Measurements from ENCODE around the gene NUCB2. TPM values are rescaled to one million over a fixed set of nuclear protein-coding genes. Genes with fewer than 3 reads are reported as not detected.

Gene NUCB2
- total RNA-seq, 1 experiment from 2014 or later: 150 TPM

DNA sequence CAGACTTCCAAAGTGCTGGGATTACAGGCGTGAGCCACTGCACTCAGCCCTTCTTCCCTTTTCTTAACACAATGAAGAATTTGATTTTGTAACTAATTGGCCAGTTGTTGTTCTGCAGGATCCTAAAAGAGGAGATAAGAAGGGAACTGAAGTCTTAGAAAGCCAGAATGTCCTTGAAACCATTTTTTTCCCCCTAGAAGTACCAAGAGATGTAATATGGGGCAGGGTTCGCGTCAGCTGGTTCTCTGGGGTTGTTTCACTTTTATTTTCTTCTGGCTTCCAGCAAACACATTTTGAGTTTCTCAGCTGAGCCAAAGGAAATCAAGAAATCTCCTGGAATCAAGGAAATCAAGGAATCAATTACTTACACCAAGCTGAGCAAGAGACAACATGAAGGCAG is 7.6 kb upstream of the NUCB2 start:
- no peak for DNase-seq (ENCODE audit: low spot score)

DNA sequence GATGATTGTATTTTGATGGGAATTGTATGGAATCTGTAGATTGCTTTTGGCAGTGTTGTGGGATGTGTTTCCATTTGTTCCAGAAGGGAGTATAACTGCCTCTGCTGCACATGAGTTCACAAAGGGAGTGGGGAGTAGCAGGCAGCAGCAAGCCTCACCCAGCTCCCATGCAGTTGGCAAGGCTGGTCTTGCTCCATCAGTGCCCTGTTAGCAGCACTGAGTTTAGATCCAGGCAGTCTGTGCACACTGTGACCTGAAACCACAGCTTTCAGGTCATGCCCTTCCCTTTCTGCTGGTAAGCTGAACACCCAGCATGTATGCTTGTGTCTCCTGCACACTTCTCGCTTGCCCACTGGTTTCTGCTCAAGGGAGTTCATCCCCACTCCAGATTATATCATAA is 3.7 kb upstream of the NUCB2 start:
- no peak for DNase-seq (ENCODE audit: low spot score)

- DNase-seq (ENCODE audit: low spot score): no peak
These were observed 3.3 kb upstream of the NUCB2 start for GRCh38 chr11:17273211-17273610.

GRCh38 chr11:17273668-17274282 is 2.8 kb upstream of the NUCB2 start:
- DNase-seq (ENCODE audit: low spot score): no peak

GRCh38 chr11:17275400-17276235 is 921 bp upstream of the NUCB2 start:
- peak; percentile 39 for DNase-seq (ENCODE audit: low spot score)

- peak; percentile 37 for DNase-seq (ENCODE audit: low spot score)
These were observed 565 bp downstream of the NUCB2 start for GRCh38 chr11:17277024-17277584.

DNA sequence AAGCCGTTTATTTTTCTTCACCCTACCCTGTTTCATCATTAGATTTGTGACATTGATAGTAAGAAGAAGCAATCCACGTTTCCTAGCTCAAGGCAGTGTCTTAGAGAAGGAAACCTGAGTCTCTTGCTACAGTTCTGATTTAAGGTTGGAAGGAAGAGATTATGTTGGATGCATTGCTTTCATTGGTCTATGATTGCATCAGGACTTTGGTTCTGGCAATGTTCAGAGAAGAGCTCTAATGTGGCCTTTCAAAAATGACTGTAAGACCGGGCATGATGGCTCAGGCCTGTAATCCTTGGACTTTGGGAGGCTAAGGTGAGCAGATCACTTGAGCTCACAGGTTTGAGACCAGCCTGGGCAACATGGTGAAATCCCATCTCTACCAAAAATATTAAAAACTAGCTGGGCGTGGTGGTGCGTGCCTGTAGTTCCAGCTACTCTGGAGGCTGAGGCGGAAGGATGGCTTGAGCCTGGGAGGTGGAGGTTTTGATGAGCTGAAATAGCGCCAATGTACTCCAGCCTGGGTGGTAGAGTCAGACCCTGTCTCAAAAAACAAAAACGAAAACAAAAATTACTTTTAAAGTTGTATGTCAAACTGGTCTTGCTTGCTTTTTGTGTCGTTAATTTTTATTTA is 4.1 kb downstream of the NUCB2 start:
- no peak for DNase-seq (ENCODE audit: low spot score)

- DNase-seq (ENCODE audit: low spot score): no peak
These were observed 9.8 kb downstream of the NUCB2 start for GRCh38 chr11:17286332-17286731.

- DNase-seq (ENCODE audit: low spot score): no peak
These were observed 10.5 kb downstream of the NUCB2 start for GRCh38 chr11:17287058-17287457.

- DNase-seq (ENCODE audit: low spot score): no peak
These were observed 15.2 kb downstream of the NUCB2 start for GRCh38 chr11:17291710-17292109.

- DNase-seq (ENCODE audit: low spot score): no peak
These were observed 16.8 kb downstream of the NUCB2 start for GRCh38 chr11:17293311-17293710.

GRCh38 chr11:17294033-17294432 is 17.5 kb downstream of the NUCB2 start:
- no peak for DNase-seq (ENCODE audit: low spot score)

GRCh38 chr11:17296852-17297559 is 20.5 kb downstream of the NUCB2 start:
- no peak for DNase-seq (ENCODE audit: low spot score)

GRCh38 chr11:17298302-17298701 is 21.8 kb downstream of the NUCB2 start:
- DNase-seq (ENCODE audit: low spot score): no peak

DNA sequence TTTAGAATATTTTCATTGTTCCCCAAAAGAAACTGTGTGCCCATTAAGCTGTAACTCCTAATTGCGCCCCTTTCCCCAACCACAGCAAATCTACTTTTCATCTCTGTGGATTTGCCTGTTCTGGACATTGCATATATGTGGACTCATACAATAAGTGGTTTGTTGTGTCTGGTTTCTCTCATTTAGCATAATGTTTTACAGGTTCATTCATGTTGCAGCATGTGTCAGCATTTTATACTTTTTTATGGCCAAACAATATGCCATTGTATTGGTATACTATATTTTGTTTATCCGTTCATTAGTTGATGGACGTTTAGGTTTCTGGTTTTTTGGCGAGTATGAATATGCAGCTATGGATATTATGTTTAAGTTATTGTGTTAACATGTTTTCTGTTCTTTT is 23.8 kb downstream of the NUCB2 start:
- no peak for DNase-seq (ENCODE audit: low spot score)

DNA sequence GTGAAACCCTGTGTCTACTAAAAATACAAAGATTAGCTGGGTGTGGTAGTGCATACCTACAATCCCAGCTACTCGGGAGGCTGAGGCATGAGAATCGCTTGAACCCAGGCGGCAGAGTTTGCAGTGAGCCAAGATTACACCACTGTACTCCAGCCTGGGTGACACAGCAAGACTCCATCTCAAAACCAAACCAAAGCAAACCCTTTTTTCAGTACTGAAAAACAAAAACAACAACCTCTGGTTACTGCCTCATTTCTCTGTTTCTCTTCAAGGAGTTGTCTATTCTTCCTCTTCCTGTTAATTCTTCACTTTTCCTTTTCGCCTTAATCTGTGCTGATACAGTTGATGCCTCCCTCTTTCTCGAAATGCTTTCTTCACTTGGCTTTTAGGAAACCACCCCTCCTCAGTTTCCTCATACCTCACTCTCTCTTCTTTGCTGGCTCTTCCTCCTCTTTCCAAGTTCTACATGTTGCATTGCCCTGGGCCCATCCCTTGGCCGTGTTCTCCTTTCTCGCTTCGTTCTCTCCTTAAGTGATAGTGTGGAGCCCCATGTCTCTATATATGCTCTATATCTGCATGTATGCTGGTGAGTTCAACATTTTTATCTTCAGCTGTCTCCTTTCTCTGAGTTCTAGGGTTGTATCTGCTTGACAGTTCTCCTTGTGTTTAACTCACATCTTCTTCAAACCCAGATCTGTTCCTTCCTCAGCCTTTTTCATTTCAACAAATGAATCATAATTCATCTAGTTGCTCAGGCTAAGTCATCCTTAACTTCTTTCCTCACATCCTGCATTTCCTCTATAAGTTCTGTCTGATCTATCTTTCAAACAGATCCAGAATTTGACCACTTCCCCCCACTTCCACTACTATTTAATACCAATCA is 37.1 kb downstream of the NUCB2 start:
- no peak for DNase-seq (ENCODE audit: low spot score)

- DNase-seq (ENCODE audit: low spot score): peak; percentile 73
These were observed 37.7 kb downstream of the NUCB2 start for GRCh38 chr11:17314232-17314547.

DNA sequence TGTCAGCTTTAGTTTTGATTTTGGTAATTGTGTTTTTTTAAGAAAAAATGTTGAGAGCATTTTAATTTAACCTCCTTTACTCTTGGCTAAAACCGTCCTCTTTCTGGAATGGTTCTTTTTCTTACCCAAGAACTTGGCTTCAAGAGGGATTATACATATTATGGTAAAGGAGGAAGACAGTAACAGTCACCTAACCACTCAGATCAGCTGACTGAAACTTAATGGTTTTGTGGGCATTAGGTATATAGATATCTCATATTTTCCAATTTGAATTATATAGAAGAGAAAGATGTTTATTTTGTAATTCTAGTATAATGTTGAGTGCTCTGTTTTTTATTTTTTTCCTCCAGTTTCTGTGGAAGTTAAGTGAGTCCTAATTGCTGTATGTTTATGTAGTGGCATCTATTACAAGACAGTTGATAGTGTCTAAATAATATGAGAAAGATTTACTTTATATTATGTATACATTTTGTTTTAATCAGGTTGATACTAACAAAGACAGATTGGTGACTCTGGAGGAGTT is 38.4 kb downstream of the NUCB2 start:
- no peak for DNase-seq (ENCODE audit: low spot score)

DNA sequence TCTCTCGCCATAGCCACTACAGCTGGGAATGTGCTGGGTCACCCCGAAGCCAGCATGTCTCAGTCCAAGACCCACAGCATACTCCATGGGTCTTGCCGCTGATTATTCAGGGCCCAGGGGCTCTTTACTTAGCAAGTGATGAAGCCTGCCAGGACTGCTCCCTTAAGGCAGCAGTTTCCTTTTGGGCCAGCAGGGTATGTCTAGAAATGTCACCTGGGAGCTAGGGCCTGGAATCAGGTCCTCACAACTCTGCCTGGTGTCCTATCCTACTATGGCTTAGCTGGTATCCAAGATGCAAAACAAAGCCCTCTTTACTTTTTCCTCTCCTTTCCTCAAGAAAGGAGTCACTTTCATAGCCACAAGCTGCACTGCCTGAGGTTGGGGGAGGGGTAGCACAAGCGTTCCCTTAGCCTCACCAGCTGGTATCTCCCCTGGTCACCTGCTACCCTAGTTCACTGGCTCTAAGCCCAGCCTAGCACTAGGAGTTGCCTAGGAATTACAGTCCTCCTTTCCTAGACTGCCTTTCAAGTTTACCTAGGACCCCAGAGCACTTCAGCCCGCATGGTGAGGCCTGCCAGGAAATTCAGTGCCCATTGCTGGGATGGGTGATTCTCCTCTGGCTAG is 52.4 kb downstream of the NUCB2 start:
- DNase-seq (ENCODE audit: low spot score): no peak

GRCh38 chr11:17331669-17332068 is 55.1 kb downstream of the NUCB2 start:
- DNase-seq (ENCODE audit: low spot score): no peak

Data from A172 (cell line).